ENCODE results near the gene CMSS1.

CMSS1 gene

DNA sequence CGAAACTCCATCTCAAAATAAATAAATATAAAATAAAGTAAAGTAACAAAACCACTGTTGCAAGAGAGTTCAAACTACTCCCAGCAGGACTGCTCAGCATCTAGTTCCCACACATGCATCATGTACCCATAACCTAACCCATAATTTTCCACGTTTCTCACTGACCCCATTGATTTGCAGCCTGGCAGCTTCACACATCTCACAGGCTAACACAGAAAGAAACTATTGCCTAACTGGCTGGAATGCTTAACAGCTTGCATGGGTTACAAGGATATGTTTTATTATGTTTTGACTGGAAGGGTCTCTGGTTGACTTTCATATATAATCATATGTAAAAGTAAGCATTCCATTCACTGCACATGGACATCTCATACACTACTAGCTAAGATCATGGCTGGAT lies 387.5 kb downstream of the CMSS1 start:
- no CpG with 5 or more reads among the region's 2 CpGs for WGBS (ENCODE audit: insufficient coverage, insufficient read length)
- H3K4me1 ChIP-seq (ENCODE audit: control insufficient read depth, insufficient read depth, low read length): peaks cover under 1% of the 10 kb centered on the region; the same call in 1 of the 2 replicates
- DNase-seq (ENCODE audit: low read depth, low spot score): no peak
- H3K9me3 ChIP-seq (ENCODE audit: control insufficient read depth, insufficient read depth, low read length): no peaks in the 10 kb centered on the region
- no peak overlapping the region for H3K27ac ChIP-seq (ENCODE audit: low read length)
- H3K4me3 ChIP-seq (ENCODE audit: low read length): no peak overlapping the region
- no peaks in the 10 kb centered on the region for H3K27me3 ChIP-seq (ENCODE audit: control insufficient read depth, insufficient read depth, low read length)
- no peaks in the 10 kb centered on the region for H3K36me3 ChIP-seq (ENCODE audit: control insufficient read depth, insufficient read depth, low read length)

DNA sequence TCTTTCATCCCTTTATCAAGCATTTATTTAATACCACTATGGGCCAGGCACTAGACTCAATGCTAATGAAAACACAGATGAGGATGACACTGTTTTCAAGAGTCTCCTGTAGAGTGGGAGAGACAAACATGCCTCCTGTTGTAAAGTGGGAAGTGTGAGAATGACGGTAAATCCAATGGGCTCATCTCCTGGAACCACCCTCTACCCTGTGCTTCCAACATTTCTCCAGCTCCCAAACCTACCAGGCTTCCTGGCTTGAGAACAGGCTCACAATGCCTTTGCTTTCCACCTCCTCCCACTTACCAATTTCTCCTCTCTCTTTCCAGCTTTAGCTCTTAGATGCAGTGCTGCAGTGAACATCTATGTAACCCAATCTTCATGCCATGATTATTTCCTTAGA lies 389.0 kb downstream of the CMSS1 start:
- Histone ChIP-seq H3K36me3 (ENCODE audit: control insufficient read depth, insufficient read depth, low read length) (no peaks in the 10 kb centered on the region), H3K9me3 (ENCODE audit: control insufficient read depth, insufficient read depth, low read length) (no peaks in the 10 kb centered on the region), H3K27ac (ENCODE audit: low read length) (no peak overlapping the region), H3K4me1 (ENCODE audit: control insufficient read depth, insufficient read depth, low read length) (peaks cover 5% of the 10 kb centered on the region; the same call in 1 of the 2 replicates), H3K27me3 (ENCODE audit: control insufficient read depth, insufficient read depth, low read length) (no peaks in the 10 kb centered on the region), H3K4me3 (ENCODE audit: low read length) (no peak overlapping the region)
- no CpG with 5 or more reads among the region's 1 CpG for WGBS (ENCODE audit: insufficient coverage, insufficient read length)
- no peak for DNase-seq (ENCODE audit: low read depth, low spot score)

DNA sequence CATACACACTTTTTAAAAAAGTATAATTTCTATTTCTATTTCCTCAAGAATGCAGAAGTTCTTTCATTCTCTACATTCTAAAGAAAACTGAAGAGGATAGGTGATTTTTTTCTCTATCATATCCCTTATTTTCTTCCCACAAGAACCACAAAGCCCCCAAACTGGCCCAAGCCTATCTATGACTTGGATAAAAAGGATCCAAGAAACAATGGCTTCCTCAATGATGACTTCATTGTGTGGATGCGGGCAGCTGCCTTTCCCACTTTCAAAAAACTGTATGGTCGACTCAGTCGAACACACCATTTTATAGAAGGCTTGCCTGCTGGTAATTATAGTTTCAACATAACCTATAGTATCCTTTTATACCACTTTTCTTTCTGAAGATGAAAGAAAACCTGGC lies 390.2 kb downstream of the CMSS1 start:
- H3K27ac ChIP-seq (ENCODE audit: low read length): no peak overlapping the region
- no peaks in the 10 kb centered on the region for H3K27me3 ChIP-seq (ENCODE audit: control insufficient read depth, insufficient read depth, low read length)
- H3K4me3 ChIP-seq (ENCODE audit: low read length): no peak overlapping the region
- no peak for DNase-seq (ENCODE audit: low read depth, low spot score)
- peaks cover 5% of the 10 kb centered on the region; the same call in 1 of the 2 replicates for H3K4me1 ChIP-seq (ENCODE audit: control insufficient read depth, insufficient read depth, low read length)
- H3K36me3 ChIP-seq (ENCODE audit: control insufficient read depth, insufficient read depth, low read length): no peaks in the 10 kb centered on the region
- H3K9me3 ChIP-seq (ENCODE audit: control insufficient read depth, insufficient read depth, low read length): no peaks in the 10 kb centered on the region
- no CpG with 5 or more reads among the region's 3 CpGs for WGBS (ENCODE audit: insufficient coverage, insufficient read length)

DNA sequence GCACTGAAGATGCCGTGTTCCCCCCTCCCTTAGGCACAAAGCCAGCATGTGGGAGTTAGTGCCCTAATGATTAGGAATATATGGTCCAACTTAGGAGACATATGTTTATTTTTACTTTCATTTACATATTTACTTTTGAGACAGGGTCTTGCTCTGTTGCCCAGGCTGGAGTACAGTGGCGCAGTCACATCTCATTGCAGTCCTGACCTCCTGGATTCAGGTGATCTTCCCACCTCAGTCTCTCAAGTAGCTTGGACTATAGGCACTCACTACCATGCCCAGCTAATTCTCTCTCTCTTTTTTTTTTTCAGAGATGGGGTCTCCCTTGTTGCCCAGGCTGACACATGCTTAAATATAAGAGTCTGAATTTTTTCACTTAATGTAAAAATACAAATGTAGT lies 391.5 kb downstream of the CMSS1 start:
- no peaks in the 10 kb centered on the region for H3K9me3 ChIP-seq (ENCODE audit: control insufficient read depth, insufficient read depth, low read length)
- no peaks in the 10 kb centered on the region for H3K27me3 ChIP-seq (ENCODE audit: control insufficient read depth, insufficient read depth, low read length)

DNA sequence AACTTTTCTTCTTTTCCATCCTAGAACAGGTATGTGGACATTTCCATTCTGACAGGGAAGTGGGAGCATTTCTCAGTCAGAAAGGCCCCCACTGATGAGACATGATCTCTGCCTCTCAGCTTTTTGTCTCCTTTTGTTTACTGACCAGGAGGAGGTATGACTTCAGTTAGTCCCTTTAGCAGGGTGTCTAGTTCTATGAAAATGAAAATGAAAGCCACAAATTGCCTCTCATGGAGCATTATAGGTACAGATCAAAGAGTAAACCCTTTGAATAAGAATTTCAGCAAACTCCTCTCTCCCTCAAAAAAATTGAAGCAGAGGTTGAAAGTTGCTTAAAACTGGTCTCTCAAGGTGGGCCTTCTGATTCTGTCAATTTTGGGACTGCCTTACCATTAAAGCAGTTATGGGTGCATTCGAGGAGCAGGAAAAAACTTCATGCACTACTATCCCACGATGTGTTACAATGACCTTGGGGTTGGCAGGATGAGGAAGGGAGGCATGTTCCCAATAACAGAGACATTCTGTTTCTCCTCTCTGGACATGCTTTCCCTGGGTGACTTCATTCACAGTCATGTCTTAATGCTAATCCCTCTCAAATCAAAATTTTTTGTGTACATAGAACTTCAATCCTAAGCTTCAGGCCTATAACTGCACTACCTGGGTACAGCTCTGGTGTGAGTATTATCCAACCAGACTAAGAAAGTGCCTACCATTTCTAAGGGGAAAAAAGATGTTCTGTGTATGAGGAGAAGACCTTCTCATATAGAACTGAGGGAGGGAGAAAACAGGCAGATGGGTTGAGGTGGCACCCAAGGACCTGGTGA lies 392.5 kb downstream of the CMSS1 start:
- no peaks in the 10 kb centered on the region for H3K36me3 ChIP-seq (ENCODE audit: control insufficient read depth, insufficient read depth, low read length)
- no CpG with 5 or more reads among the region's 2 CpGs for WGBS (ENCODE audit: insufficient coverage, insufficient read length)
- H3K4me3 ChIP-seq (ENCODE audit: low read length): no peak overlapping the region
- no peaks in the 10 kb centered on the region for H3K27me3 ChIP-seq (ENCODE audit: control insufficient read depth, insufficient read depth, low read length)
- no peak for DNase-seq (ENCODE audit: low read depth, low spot score)
- no peak overlapping the region for H3K27ac ChIP-seq (ENCODE audit: low read length)
- no peaks in the 10 kb centered on the region for H3K9me3 ChIP-seq (ENCODE audit: control insufficient read depth, insufficient read depth, low read length)
- H3K4me1 ChIP-seq (ENCODE audit: control insufficient read depth, insufficient read depth, low read length): peaks cover 5% of the 10 kb centered on the region; the same call in 1 of the 2 replicates

More for the DNA sequence above, 391.5 kb downstream of the CMSS1 start:
- no peak for DNase-seq (ENCODE audit: low read depth, low spot score)
- Histone ChIP-seq H3K36me3 (ENCODE audit: control insufficient read depth, insufficient read depth, low read length) (no peaks in the 10 kb centered on the region), H3K4me3 (ENCODE audit: low read length) (no peak overlapping the region), H3K4me1 (ENCODE audit: control insufficient read depth, insufficient read depth, low read length) (peaks cover 5% of the 10 kb centered on the region; the same call in 1 of the 2 replicates), H3K27ac (ENCODE audit: low read length) (no peak overlapping the region)
- no CpG with 5 or more reads among the region's 2 CpGs for WGBS (ENCODE audit: insufficient coverage, insufficient read length)

DNA sequence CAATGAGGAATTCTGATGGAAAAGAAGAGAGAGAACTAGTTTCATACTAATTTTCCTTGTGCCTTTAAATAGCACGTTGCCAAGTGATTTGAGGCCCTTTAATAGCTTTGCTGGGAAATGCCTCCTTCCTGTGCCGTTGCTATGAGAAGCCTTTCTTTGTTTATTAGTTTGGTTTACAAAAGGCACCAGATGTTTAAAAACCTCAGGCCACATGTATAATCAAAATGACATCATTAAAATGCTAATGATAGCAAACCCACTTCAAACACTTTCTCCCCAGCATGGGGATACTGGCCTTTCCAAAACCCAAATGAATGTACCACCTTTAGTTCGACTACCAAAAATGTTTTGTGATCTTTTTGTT lies 393.1 kb downstream of the CMSS1 start:
- DNase-seq (ENCODE audit: low read depth, low spot score): peak; percentile 35
- WGBS (ENCODE audit: insufficient coverage, insufficient read length): no CpG with 5 or more reads among the region's 3 CpGs
- H3K36me3 ChIP-seq (ENCODE audit: control insufficient read depth, insufficient read depth, low read length): no peaks in the 10 kb centered on the region
- H3K27ac ChIP-seq (ENCODE audit: low read length): no peak overlapping the region
- H3K9me3 ChIP-seq (ENCODE audit: control insufficient read depth, insufficient read depth, low read length): no peaks in the 10 kb centered on the region
- H3K27me3 ChIP-seq (ENCODE audit: control insufficient read depth, insufficient read depth, low read length): no peaks in the 10 kb centered on the region
- no peak overlapping the region for H3K4me3 ChIP-seq (ENCODE audit: low read length)
- H3K4me1 ChIP-seq (ENCODE audit: control insufficient read depth, insufficient read depth, low read length): peaks cover 5% of the 10 kb centered on the region; the same call in 1 of the 2 replicates

- Histone ChIP-seq H3K27me3 (ENCODE audit: control insufficient read depth, insufficient read depth, low read length) (no peaks in the 10 kb centered on the region), H3K27ac (ENCODE audit: low read length) (no peak overlapping the region), H3K36me3 (ENCODE audit: control insufficient read depth, insufficient read depth, low read length) (no peaks in the 10 kb centered on the region), H3K4me3 (ENCODE audit: low read length) (no peak overlapping the region), H3K9me3 (ENCODE audit: control insufficient read depth, insufficient read depth, low read length) (no peaks in the 10 kb centered on the region), H3K4me1 (ENCODE audit: control insufficient read depth, insufficient read depth, low read length) (peaks cover 5% of the 10 kb centered on the region; the same call in 1 of the 2 replicates)
- no CpG with 5 or more reads among the region's 7 CpGs for WGBS (ENCODE audit: insufficient coverage, insufficient read length)
- DNase-seq (ENCODE audit: low read depth, low spot score): no peak
These were observed 396.4 kb downstream of the CMSS1 start for GRCh38 chr3:100213891-100214573.

DNA sequence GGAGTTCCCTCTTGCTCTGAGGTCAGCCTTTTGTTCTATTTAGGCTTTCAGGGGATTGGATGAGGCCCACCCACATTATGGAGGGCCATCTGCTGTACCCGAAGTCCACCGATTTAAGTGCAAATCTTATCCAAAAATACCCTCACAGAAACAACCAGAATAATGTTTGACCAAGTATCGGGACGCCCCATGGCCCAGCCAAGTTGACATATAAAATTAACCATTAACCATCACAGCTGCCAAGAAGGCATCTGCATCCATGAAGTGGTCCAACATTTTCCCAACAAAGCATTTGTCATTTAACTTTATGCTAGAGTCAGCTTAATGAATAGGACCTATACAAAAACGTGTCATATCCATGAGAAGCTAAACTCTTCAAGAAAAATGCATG lies 396.9 kb downstream of the CMSS1 start:
- no peak for DNase-seq (ENCODE audit: low read depth, low spot score)
- WGBS (ENCODE audit: insufficient coverage, insufficient read length): no CpG with 5 or more reads among the region's 5 CpGs
- no peak overlapping the region for H3K27ac ChIP-seq (ENCODE audit: low read length)
- H3K9me3 ChIP-seq (ENCODE audit: control insufficient read depth, insufficient read depth, low read length): no peaks in the 10 kb centered on the region
- H3K27me3 ChIP-seq (ENCODE audit: control insufficient read depth, insufficient read depth, low read length): no peaks in the 10 kb centered on the region
- H3K4me3 ChIP-seq (ENCODE audit: low read length): no peak overlapping the region
- no peaks in the 10 kb centered on the region for H3K36me3 ChIP-seq (ENCODE audit: control insufficient read depth, insufficient read depth, low read length)
- peaks cover 5% of the 10 kb centered on the region; the same call in 1 of the 2 replicates for H3K4me1 ChIP-seq (ENCODE audit: control insufficient read depth, insufficient read depth, low read length)

DNA sequence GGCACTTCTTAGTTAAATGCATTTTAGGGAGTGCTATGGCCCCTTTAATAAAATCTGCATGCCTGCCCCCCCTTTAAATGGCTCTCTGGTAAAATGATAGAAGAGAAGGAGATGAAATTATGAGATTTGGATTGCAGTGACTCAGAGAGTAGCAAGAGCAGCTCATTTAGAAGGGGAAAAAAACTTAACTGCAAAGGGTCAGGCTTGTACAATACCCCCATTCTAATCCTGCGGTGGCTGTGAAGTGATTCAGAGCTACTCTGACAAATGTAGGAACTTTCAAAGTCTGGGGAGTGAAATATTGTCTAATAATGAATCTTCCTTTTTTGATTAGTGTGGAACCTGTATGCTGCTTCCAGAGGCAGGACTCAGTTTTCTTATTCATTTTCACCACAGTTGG lies 399.1 kb downstream of the CMSS1 start:
- DNase-seq (ENCODE audit: low read depth, low spot score): no peak
- Histone ChIP-seq H3K27ac (ENCODE audit: low read length) (no peak overlapping the region), H3K27me3 (ENCODE audit: control insufficient read depth, insufficient read depth, low read length) (no peaks in the 10 kb centered on the region), H3K4me3 (ENCODE audit: low read length) (no peak overlapping the region), H3K36me3 (ENCODE audit: control insufficient read depth, insufficient read depth, low read length) (no peaks in the 10 kb centered on the region), H3K4me1 (ENCODE audit: control insufficient read depth, insufficient read depth, low read length) (no peaks in the 10 kb centered on the region), H3K9me3 (ENCODE audit: control insufficient read depth, insufficient read depth, low read length) (no peaks in the 10 kb centered on the region)
- WGBS (ENCODE audit: insufficient coverage, insufficient read length): no CpG with 5 or more reads among the region's 1 CpG

DNA sequence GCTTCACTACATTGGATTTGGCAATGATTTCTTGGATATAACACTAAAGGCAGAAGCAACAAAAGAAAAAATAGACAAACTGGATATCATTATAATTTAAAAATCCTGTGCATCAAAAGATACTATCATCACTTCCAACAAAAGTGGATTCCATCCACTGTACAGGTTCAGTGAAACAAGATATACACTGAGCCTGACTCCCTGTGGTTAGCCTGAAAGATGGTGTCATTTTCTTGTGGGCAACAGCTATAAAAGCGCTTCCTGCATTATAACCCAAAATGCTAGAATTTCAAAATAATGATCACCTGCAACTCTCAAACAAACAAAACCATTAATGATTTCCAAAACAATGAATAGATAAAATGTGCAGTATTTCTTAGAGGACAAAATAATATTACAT lies 403.5 kb downstream of the CMSS1 start:
- no peak overlapping the region for H3K4me3 ChIP-seq (ENCODE audit: low read length)
- H3K27me3 ChIP-seq (ENCODE audit: control insufficient read depth, insufficient read depth, low read length): no peaks in the 10 kb centered on the region
- no peak for DNase-seq (ENCODE audit: low read depth, low spot score)
- no peaks in the 10 kb centered on the region for H3K36me3 ChIP-seq (ENCODE audit: control insufficient read depth, insufficient read depth, low read length)
- no CpG with 5 or more reads among the region's 1 CpG for WGBS (ENCODE audit: insufficient coverage, insufficient read length)
- H3K4me1 ChIP-seq (ENCODE audit: control insufficient read depth, insufficient read depth, low read length): no peaks in the 10 kb centered on the region
- H3K9me3 ChIP-seq (ENCODE audit: control insufficient read depth, insufficient read depth, low read length): no peaks in the 10 kb centered on the region
- no peak overlapping the region for H3K27ac ChIP-seq (ENCODE audit: low read length)

Data from iPS DF 6.9 (cell line).